GM20000 (cell line): ENCODE data around the gene HGFAC.

Experiments
- DNase-seq: peaks from one replicate; pipeline ENCODE4 v3.0.0; 2012; ENCODE audit warnings: low spot score
- TF ChIP-seq, protein P1 (sequence below): IDR thresholded peaks from 2 replicates; pipeline ENCODE4 v1.5.1; 2012; ENCODE audit warnings: mild to moderate bottlenecking, control low read depth; ENCODE audit errors: extremely low read depth, missing control alignments

Gene HGFAC

DNA sequence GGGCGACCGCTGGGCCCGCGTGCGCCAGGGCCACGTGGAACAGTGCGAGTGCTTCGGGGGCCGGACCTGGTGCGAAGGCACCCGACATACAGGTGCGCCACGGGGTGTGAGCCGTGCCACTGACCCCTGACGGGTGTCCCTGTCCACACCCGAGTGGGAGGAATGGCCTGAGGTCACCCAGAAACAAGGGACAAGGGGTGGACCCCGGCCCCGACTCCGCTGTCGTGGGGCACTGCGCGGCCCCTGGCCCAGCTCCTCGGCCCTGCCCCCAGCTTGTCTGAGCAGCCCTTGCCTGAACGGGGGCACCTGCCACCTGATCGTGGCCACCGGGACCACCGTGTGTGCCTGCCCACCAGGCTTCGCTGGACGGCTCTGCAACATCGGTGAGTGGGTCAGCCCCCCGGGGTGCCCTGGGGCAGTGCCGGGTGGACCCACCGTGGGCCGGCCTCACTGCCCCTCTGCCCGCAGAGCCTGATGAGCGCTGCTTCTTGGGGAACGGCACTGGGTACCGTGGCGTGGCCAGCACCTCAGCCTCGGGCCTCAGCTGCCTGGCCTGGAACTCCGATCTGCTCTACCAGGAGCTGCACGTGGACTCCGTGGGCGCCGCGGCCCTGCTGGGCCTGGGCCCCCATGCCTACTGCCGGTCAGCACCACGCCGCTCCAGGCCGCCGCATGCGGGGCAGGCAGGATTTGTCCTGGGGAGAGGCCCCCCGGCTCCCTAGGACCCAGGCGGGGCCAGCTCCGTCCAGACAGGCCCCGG lies 2.8 kb downstream of the HGFAC start:
- no peak for DNase-seq
- TF ChIP-seq, protein P1, sequence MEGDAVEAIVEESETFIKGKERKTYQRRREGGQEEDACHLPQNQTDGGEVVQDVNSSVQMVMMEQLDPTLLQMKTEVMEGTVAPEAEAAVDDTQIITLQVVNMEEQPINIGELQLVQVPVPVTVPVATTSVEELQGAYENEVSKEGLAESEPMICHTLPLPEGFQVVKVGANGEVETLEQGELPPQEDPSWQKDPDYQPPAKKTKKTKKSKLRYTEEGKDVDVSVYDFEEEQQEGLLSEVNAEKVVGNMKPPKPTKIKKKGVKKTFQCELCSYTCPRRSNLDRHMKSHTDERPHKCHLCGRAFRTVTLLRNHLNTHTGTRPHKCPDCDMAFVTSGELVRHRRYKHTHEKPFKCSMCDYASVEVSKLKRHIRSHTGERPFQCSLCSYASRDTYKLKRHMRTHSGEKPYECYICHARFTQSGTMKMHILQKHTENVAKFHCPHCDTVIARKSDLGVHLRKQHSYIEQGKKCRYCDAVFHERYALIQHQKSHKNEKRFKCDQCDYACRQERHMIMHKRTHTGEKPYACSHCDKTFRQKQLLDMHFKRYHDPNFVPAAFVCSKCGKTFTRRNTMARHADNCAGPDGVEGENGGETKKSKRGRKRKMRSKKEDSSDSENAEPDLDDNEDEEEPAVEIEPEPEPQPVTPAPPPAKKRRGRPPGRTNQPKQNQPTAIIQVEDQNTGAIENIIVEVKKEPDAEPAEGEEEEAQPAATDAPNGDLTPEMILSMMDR = no peak

DNA sequence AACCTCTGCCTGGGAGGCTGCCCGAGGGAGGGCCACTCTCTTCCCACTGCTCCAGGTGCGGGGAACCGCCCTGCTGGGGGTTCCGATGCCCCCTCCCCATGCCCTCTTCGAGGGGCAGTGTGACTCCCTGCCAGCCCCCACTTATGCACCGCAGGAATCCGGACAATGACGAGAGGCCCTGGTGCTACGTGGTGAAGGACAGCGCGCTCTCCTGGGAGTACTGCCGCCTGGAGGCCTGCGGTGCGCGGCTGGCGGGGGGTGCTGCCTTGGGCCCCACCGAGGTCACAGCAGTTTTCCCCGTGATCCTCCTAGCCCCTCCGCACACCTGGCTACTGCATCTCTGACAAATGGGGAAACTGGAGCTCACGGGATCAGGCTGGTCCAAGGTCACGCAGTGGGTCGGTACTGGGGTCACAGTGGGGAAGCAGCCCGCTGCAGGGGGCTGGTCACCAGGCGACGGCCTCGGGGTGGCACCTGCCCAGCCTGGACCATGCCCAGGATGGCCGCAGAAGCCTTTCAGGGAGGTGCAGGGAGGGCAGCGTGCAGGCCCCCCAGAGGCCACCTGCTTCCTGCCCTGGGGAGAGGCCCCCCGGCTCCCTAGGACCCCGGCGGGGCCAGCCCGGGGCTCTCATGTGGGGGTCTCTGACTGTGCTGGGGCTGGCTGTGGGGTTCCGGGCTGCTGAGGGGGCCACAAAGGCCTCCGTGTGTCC lies 3.5 kb downstream of the HGFAC start:
- DNase-seq = no peak
- TF ChIP-seq, protein P1 = no peak

DNA sequence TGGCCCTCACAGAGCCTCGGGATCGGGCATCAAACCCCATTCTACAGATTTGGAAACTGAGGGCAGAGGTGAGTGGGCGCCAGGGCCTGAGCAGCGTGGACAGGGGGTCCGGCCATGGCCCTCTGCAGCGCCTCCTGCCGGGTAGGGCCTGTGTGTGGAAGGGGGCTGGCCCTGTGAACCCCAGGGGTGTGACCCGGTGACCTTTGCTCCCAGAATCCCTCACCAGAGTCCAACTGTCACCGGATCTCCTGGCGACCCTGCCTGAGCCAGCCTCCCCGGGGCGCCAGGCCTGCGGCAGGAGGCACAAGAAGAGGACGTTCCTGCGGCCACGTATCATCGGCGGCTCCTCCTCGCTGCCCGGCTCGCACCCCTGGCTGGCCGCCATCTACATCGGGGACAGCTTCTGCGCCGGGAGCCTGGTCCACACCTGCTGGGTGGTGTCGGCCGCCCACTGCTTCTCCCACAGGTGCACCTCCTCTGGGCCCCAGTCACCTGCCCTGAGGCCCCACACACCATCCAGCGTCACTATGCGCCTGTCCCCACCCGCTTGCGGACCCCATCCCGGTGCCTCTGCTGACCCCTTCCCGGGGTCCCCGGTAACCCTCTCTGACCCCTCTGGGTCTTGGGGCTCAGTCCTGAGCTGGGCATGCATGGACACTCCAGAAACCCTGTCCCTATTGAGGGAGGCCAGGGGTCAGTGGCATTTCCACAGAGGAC lies 4.2 kb downstream of the HGFAC start:
- TF ChIP-seq, protein P1 = no peak

DNA sequence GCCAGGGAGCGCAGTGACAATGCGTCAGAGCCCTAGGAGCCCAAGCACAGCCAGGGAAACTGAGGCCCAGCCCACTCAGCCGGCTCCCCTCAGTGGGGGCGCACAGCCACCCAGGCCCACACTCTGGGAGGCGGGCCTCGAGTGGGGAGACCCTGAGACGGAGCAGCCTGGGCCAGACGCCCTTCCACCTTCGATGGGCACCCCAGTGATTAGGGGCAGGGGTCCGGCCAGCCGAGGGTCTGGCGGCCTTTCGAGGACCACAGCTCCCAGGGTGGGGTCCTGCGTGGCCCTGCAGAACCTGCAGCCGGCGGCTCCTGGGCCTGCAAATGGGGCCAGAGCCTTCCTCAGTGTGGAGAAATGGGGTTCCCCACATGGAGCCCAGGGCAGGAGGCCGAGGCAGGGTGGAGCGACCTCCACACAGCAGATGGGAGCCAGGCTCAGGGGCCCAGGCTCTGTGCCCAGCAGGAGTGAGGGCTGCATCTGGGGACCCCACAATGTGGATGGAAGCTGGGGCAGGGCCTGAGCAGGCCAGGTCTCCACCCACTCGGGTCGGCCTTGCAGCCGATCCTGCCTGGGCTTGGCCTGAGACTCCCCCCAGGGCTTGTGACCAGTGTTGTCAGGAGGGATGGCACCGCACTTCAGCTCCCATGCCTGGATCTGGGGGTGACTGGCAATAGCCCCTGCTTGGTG lies 5.0 kb downstream of the HGFAC start:
- DNase-seq = no peak
- TF ChIP-seq, protein P1 = no peak

More for the DNA sequence above, 4.2 kb downstream of the HGFAC start:
- DNase-seq = no peak

DNA sequence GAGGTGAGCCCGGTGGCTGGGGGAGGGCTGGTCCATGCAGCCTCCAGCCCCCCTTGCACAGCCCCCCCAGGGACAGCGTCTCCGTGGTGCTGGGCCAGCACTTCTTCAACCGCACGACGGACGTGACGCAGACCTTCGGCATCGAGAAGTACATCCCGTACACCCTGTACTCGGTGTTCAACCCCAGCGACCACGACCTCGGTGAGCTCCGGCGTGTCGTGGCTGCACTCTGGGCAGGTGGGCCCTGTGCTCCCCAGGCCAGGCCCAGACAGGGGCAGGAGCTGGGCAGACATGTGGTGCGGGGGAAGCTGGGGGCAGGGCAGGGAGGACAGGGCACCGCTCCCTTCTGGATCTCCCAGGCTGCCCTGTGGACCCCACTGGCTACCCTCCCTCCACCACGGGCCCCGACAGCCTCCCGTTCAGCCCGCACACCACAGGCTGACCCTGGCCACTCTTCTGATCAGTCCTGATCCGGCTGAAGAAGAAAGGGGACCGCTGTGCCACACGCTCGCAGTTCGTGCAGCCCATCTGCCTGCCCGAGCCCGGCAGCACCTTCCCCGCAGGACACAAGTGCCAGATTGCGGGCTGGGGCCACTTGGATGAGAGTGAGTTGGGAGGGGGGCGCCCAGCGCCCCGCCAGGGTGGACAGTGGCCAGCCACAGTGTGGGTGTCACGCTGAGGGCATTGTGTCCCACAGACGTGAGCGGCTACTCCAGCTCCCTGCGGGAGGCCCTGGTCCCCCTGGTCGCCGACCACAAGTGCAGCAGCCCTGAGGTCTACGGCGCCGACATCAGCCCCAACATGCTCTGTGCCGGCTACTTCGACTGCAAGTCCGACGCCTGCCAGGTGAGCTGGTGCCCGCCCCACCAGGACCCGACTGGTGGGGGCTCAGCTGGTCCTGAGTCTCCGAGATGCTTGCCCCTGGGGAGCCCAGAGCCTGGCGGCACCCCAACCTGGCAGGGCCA lies 5.9 kb downstream of the HGFAC start:
- no peak for DNase-seq
- TF ChIP-seq, protein P1 = no peak

DNA sequence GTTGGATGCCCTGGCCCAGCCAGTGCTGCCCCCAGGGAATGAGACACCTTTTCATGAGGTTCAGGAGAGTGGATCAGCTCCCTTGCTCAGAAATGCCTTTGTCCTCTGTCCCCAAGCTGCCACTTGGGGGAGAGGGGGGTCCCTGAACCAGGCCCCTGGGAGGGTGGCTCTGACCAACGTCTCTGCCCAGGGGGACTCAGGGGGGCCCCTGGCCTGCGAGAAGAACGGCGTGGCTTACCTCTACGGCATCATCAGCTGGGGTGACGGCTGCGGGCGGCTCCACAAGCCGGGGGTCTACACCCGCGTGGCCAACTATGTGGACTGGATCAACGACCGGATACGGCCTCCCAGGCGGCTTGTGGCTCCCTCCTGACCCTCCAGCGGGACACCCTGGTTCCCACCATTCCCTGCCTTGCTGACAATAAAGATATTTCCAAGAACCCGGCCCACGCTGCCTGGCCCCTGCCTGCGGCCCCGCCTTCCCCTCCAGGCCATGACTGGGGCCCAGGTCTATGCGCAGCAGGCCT lies 7.3 kb downstream of the HGFAC start:
- DNase-seq = no peak
- TF ChIP-seq, protein P1 = no peak
